VCaP (cell line): Measurements from ENCODE around the gene PTPRD.

ENCODE experiments used
- H3K27ac ChIP-seq: fragments of 450-650 bp; 2 replicates; pipeline ENCODE4 v1.5.1; 2017
- CTCF ChIP-seq: fragments of 450-650 bp; conservative IDR thresholded peaks from 2 replicates; pipeline ENCODE4 v1.5.1; 2017; ENCODE audit warnings: mild to moderate bottlenecking, moderate library complexity

PTPRD gene

DNA sequence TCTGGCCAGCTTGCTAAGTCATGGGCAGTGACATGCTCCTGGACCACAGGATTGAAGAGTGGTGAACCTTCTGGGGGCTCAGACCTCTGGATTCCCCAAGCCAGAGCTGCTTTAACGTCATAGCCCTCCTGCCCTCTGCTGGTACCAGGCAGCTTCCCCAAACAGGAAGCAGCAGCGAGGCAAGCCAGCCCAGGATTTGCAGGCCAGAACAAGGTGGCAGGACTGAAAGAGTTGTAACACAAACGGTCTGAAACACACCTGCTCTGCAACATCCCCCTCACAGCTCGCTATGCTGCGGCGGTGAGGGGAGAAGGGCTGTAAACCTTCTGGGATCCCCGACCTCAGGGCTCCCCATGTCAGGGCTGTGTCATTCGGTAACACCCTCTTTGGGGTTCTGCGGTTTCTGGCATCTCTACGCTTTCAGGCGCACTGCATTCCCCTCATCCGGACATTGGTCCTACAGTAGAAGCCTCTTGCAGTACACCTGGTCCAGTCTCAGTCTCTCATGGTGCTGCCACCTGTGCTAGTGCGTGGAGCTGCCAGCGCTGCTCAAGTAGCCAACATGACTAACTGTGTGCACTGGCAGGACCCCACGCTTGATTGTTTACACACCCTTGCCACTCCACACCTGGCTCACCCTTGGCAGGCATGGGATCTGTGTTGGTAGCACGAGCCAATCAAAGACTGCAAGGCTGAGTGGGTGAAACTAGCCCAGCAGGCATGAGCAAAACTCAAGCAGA is 893.3 kb downstream of the PTPRD start:
- TF ChIP-seq CTCF, result no peak
- no peak overlapping the region for H3K27ac ChIP-seq

DNA sequence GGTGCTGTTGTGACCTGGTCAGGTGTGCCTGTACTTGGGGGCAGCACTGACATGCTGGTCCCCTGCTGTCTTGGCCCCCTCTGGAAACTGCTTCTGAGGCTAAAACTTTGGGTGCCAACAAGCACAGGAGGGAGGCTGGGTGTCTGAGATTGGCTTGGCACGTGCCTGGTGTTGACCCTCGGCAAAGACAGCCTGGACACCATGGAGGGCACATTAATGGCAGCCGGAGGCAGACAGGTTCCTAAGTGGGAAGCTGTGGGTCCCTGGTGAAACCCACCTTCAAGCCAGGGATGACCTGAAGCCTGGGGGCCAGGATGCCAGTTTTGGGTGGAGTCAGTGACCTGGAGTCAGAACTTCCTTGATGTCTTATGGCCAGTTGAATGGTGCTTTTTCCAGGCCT is 894.1 kb downstream of the PTPRD start:
- TF ChIP-seq CTCF, result no peak
- no peak overlapping the region for H3K27ac ChIP-seq

DNA sequence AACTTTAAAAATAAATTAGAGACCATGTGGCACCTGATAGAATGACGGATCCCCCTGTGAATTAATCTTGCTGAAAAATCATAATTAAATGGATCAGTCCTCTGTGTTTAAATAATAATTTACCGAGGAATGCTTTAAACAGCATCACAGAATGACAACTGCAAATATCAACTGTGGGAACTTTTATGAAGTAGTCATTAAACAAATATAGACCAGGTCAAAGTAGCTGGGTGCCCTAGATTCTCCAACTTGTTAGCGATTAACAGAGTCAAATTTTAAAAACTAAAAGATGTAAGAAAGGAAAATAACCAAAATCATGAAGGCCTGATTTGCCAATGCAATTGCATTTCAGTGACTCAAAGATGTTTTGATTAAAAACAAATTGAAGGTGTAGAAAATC is 933.4 kb downstream of the PTPRD start:
- no peak overlapping the region for H3K27ac ChIP-seq
- TF ChIP-seq CTCF, result no peak

DNA sequence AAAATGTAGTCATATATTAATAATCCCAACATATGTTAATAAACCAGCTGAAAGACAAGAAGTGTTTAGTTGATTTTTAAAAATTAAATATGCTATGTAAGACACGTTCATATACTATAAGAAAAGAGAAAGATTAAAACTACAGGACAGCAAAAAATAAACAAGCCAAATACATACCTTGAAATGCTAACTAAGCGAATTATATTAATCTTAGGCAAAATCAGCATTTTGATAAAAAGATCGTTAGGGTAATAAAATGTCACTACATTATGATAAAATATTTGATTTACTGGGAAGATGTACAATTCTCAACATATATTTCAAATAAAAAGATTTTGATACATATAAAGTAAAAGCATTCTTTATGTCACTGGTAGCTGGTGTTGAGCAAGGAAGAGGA is 938.3 kb downstream of the PTPRD start:
- TF ChIP-seq CTCF, result no peak
- H3K27ac ChIP-seq, result no peak overlapping the region

DNA sequence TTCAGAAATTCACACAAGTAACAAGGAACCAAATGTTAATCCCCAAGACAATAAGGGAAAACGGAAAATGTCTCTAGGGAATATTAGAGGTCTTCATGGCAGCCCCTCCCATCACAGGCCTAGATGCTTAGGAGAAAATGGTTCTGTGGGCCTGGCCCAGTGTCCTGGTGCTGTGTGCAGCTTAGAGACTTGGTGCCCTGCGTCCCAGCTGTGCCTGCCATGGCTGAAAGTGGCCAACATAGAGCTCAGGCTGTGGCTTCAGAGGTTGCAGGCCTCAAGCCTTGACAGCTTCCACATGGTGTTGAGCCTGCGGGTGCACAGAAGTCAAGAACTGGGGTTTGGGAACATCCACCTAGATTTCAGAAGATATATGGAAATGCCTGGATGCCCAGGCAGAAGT is 942.3 kb downstream of the PTPRD start:
- H3K27ac ChIP-seq, result no peak overlapping the region
- TF ChIP-seq CTCF, result no peak

- TF ChIP-seq CTCF, result no peak
Measured at GRCh38 chr9:9645006-9645405, 967.8 kb downstream of the PTPRD start.

GRCh38 chr9:9631284-9631683 is 981.5 kb downstream of the PTPRD start:
- TF ChIP-seq CTCF, result no peak
- H3K27ac ChIP-seq, result no peak overlapping the region

More at GRCh38 chr9:9645006-9645405, 967.8 kb downstream of the PTPRD start:
- no peak overlapping the region for H3K27ac ChIP-seq
